PC-3 (cell line): ENCODE results near the gene SIPA1L2. TPM values are rescaled to one million over a fixed set of nuclear protein-coding genes. Genes with fewer than 3 reads are reported as not detected.

Experiments used
- ATAC-seq: fragments of 200-7000 bp; cut with Tn5 transposase; 2 replicates; pipeline ENCODE4 v1.9.1; 2020; ENCODE audit warnings: mild to moderate bottlenecking, moderate library complexity
- BruUV-seq: library from RNA; stranded (reverse); fragments of 400-500 nt; replicated peaks from 2 replicates; lab custom pipeline; 2021; lab: Mats Ljungman, UMichigan
- CTCF ChIA-PET: fragments of 300-600 bp; sonication (Branson Sonifier 250); formaldehyde crosslinking; loops from one replicate; lab custom pipeline; 2022; ENCODE audit warnings: antibody characterized with exemption; lab: Charles Lee
- POLR2A ChIA-PET: fragments of 300-600 bp; sonication (Branson Sonifier 250); formaldehyde crosslinking; loops from one replicate; lab custom pipeline; 2022; ENCODE audit warnings: antibody characterized with exemption; ENCODE audit not compliant: unreplicated experiment; lab: Charles Lee
- DNase-seq: peaks from one replicate; pipeline ENCODE4 v3.0.0-alpha.2; 2015
- H2AFZ ChIP-seq: fragments of 300-600 bp; sonication (generic); 2 replicates; pipeline ENCODE4 v1.6.0; 2016; ENCODE audit warnings: antibody characterized with exemption, low read length
- H3F3A ChIP-seq: fragments of 300-600 bp; sonication (generic); one replicate; pipeline ENCODE4 v1.6.0; 2017; ENCODE audit warnings: antibody characterized with exemption, low read length, control low read depth, mild to moderate bottlenecking; ENCODE audit not compliant: unreplicated experiment
- H3K27ac ChIP-seq: fragments of 300-600 bp; sonication (generic); 2 replicates; pipeline ENCODE4 v1.5.1; 2016; ENCODE audit warnings: mild to moderate bottlenecking, low read length
- H3K27me3 ChIP-seq: fragments of 300-600 bp; sonication (generic); 2 replicates; pipeline ENCODE4 v1.6.1; 2016; ENCODE audit warnings: low read length, mixed read lengths
- H3K36me3 ChIP-seq: fragments of 300-600 bp; sonication (generic); 2 replicates; pipeline ENCODE4 v1.6.1; 2016; ENCODE audit warnings: low read depth, mixed run types, low read length, mixed read lengths
- H3K4me1 ChIP-seq: fragments of 300-600 bp; sonication (generic); 2 replicates; pipeline ENCODE4 v1.5.1; 2016; ENCODE audit warnings: low read length; ENCODE audit not compliant: insufficient read depth
- H3K4me2 ChIP-seq: fragments of 300-600 bp; sonication (generic); 2 replicates; pipeline ENCODE4 v1.6.0; 2016; ENCODE audit warnings: low read length
- H3K4me3 ChIP-seq: fragments of 300-600 bp; sonication (generic); 2 replicates; pipeline ENCODE4 v1.5.1; 2016; ENCODE audit warnings: mild to moderate bottlenecking, low read length, mixed read lengths
- H3K79me2 ChIP-seq: fragments of 300-600 bp; sonication (generic); 2 replicates; pipeline ENCODE4 v1.6.1; 2017; ENCODE audit warnings: low read length, mixed read lengths
- H3K9ac ChIP-seq: fragments of 300-600 bp; sonication (generic); 2 replicates; pipeline ENCODE4 v1.6.0; 2016; ENCODE audit warnings: mild to moderate bottlenecking, low read length
- H3K9me2 ChIP-seq: fragments of 300-600 bp; sonication (generic); replicated peaks from 2 replicates; pipeline ENCODE4 v1.6.1; 2016; ENCODE audit warnings: mixed run types, low read length, mixed read lengths
- H3K9me3 ChIP-seq: fragments of 300-600 bp; sonication (generic); 2 replicates; pipeline ENCODE4 v1.6.1; 2016; ENCODE audit warnings: low read length, mixed read lengths
- H4K20me1 ChIP-seq: fragments of 300-600 bp; sonication (generic); 2 replicates; pipeline ENCODE4 v1.6.1; 2016; ENCODE audit warnings: low read length, mixed read lengths
- CTCF ChIP-seq: fragments of 300-600 bp; sonication (generic); conservative IDR thresholded peaks from 2 replicates; pipeline ENCODE4 v1.5.1; 2017; ENCODE audit warnings: antibody characterized with exemption, low read depth, mild to moderate bottlenecking, low read length
- EZH2 ChIP-seq: fragments of 300-600 bp; sonication (generic); IDR thresholded peaks from one replicate; pipeline ENCODE4 v1.6.1; 2017; ENCODE audit warnings: antibody characterized with exemption, mild to moderate bottlenecking, low read length; ENCODE audit not compliant: unreplicated experiment
- EZH2phosphoT487 ChIP-seq: fragments of 300-600 bp; sonication (generic); IDR thresholded peaks from 2 replicates; pipeline ENCODE4 v1.6.1; 2018; ENCODE audit warnings: mild to moderate bottlenecking, antibody characterized with exemption, low read length, borderline replicate concordance
- intact Hi-C: fragments of 100-400 bp; cut with micrococcal nuclease; formaldehyde crosslinking; loops from 2 replicates; pipeline ENCODE4 v1.9.0; 2023
- total RNA-seq: library from RNA; depleted of rRNA; stranded (reverse); fragments of >200 nt; gene quantifications from 2 replicates; pipeline ENCODE4 v1.2.3, GENCODE V29; 2014

SIPA1L2 gene
- total RNA-seq, 1 experiment from 2014 or later, result 9.8 TPM

- H3K27ac ChIP-seq, result no peak overlapping the region
- DNase-seq (peak; percentile 65), ATAC-seq (no peak)
- no peaks in the 10 kb centered on the region for H3K79me2 ChIP-seq
- no peaks in the 10 kb centered on the region for H3F3A ChIP-seq
- H3K9me2 ChIP-seq, result no peaks in the 10 kb centered on the region
- BruUV-seq, result no TSS peak
- no peaks in the 10 kb centered on the region for H4K20me1 ChIP-seq
- no peaks in the 10 kb centered on the region for H3K36me3 ChIP-seq
- H3K4me1 ChIP-seq, result peaks cover 31% of the 10 kb centered on the region
- no peak overlapping the region for H2AFZ ChIP-seq
- no peak overlapping the region for H3K4me2 ChIP-seq
- no peak overlapping the region for H3K9ac ChIP-seq
- intact Hi-C loops, result no loop called here
- no peaks in the 10 kb centered on the region for H3K9me3 ChIP-seq
- ChIA-PET POLR2A (no interaction called here), CTCF (no interaction called here)
- H3K4me3 ChIP-seq, result no peak overlapping the region
- H3K27me3 ChIP-seq, result no peaks in the 10 kb centered on the region
- TF ChIP-seq EZH2phosphoT487 (no peak), EZH2 (no peak), CTCF (no peak)
These were observed 20.9 kb upstream of the SIPA1L2 start for GRCh38 chr1:232650845-232651244.

GRCh38 chr1:232650418-232650817, 20.5 kb upstream of the SIPA1L2 start:
- DNase-seq (no peak), ATAC-seq (no peak)
- no peaks in the 10 kb centered on the region for H3F3A ChIP-seq

GRCh38 chr1:232648316-232648715, 18.4 kb upstream of the SIPA1L2 start:
- Histone ChIP-seq H3K27me3 (no peaks in the 10 kb centered on the region), H3K27ac (no peak overlapping the region), H2AFZ (no peak overlapping the region), H3K4me3 (no peak overlapping the region), H3F3A (no peaks in the 10 kb centered on the region), H3K9ac (no peak overlapping the region), H3K9me2 (no peaks in the 10 kb centered on the region), H3K79me2 (no peaks in the 10 kb centered on the region), H4K20me1 (no peaks in the 10 kb centered on the region), H3K36me3 (no peaks in the 10 kb centered on the region), H3K9me3 (no peaks in the 10 kb centered on the region), H3K4me2 (no peak overlapping the region), H3K4me1 (peaks cover 23% of the 10 kb centered on the region)
- ATAC-seq (no peak), DNase-seq (peak; percentile 26)
- intact Hi-C loops, result no loop called here
- no TSS peak for BruUV-seq
- TF ChIP-seq EZH2phosphoT487 (no peak), CTCF (no peak), EZH2 (no peak)
- ChIA-PET POLR2A (no interaction called here), CTCF (no interaction called here)

More at GRCh38 chr1:232650418-232650817, 20.5 kb upstream of the SIPA1L2 start:
- BruUV-seq, result no TSS peak
- Histone ChIP-seq H3K9ac (no peak overlapping the region), H3K27ac (no peak overlapping the region), H3K27me3 (no peaks in the 10 kb centered on the region), H3K4me2 (no peak overlapping the region), H2AFZ (no peak overlapping the region), H4K20me1 (no peaks in the 10 kb centered on the region), H3K36me3 (no peaks in the 10 kb centered on the region), H3K9me3 (no peaks in the 10 kb centered on the region), H3K79me2 (no peaks in the 10 kb centered on the region), H3K4me1 (peaks cover 29% of the 10 kb centered on the region), H3K9me2 (no peaks in the 10 kb centered on the region), H3K4me3 (no peak overlapping the region)
- CTCF ChIA-PET, result no interaction called here
- intact Hi-C loops, result no loop called here
- POLR2A ChIA-PET, result no interaction called here
- no peak for TF ChIP-seq CTCF
